SK-N-SH (cell line): ENCODE data around the gene ASPSCR1. TPM values are rescaled to one million over a fixed set of nuclear protein-coding genes. Genes with fewer than 3 reads are reported as not detected.

ENCODE experiments used
- CTCF ChIA-PET: fragments of 300-600, 350-600 bp; formaldehyde crosslinking; extraction: SDS; loops from one replicate; lab custom pipeline; 2021; lab: Yijun Ruan, JAX
- POLR2A ChIA-PET: fragments of 350-600 bp; sonication (Branson Sonifier 250); formaldehyde crosslinking; extraction: SDS; loops from one replicate; lab custom pipeline; 2020; ENCODE audit warnings: antibody characterized with exemption, inconsistent platforms; lab: Yijun Ruan, JAX
- DNase-seq: peaks from one replicate; pipeline ENCODE4 v3.0.0; 2012
- H2AFZ ChIP-seq: fragments of 200-600 bp; sonication (generic); 2 replicates; pipeline ENCODE4 v1.8.1; 2016; ENCODE audit warnings: antibody characterized with exemption, mild to moderate bottlenecking, low read depth
- H3F3A ChIP-seq: fragments of 200-600 bp; sonication (generic); replicated peaks from 2 replicates; pipeline ENCODE3; 2016; ENCODE audit warnings: antibody characterized with exemption, mild to moderate bottlenecking; ENCODE audit not compliant: insufficient read depth
- H3K27ac ChIP-seq, 2 experiments: fragments of 200-500 bp in 1 of 2; fragments of 200-600 bp in 1 of 2; sonication (Bioruptor generic) in 1 of 2; sonication (generic), shearing (Covaris generic) in 1 of 2; 2 replicates each; pipeline versions ENCODE4 v1.5.1 to v1.6.1; 2014 to 2016; ENCODE audit warnings: low read depth in 2 of 2, inconsistent platforms in 1 of 2, low read length in 1 of 2, mild to moderate bottlenecking in 1 of 2, mixed read lengths in 1 of 2
- H3K27me3 ChIP-seq: fragments of 200-600 bp; sonication (generic), shearing (Covaris generic); 2 replicates; pipeline ENCODE4 v1.6.1; 2016; ENCODE audit warnings: mixed run types; ENCODE audit not compliant: insufficient read depth
- H3K36me3 ChIP-seq, 2 experiments: fragments of 200-500 bp in 1 of 2; fragments of 200-600 bp in 1 of 2; sonication (Bioruptor generic) in 1 of 2; sonication (generic) in 1 of 2; replicated peaks in 1 of 2; 2 replicates each; pipeline versions ENCODE3 to v1.5.1; 2014 to 2016; ENCODE audit warnings: low read length in 1 of 2, mild to moderate bottlenecking in 1 of 2; ENCODE audit not compliant: insufficient read depth in 2 of 2, control insufficient read depth in 1 of 2
- H3K4me1 ChIP-seq, 2 experiments: fragments of 200-500 bp in 1 of 2; fragments of 200-600 bp in 1 of 2; sonication (Bioruptor generic) in 1 of 2; sonication (generic), shearing (Covaris generic) in 1 of 2; 2 replicates each; pipeline versions ENCODE4 v1.5.1 to v1.6.1; 2014 to 2016; ENCODE audit warnings: low read depth in 1 of 2, low read length in 1 of 2, mixed run types in 1 of 2; ENCODE audit not compliant: insufficient read depth in 2 of 2, control insufficient read depth in 1 of 2
- H3K4me2 ChIP-seq: fragments of 200-600 bp; sonication (generic), shearing (Covaris generic); 2 replicates; pipeline ENCODE4 v1.6.1; 2017; ENCODE audit warnings: mixed run types
- H3K4me3 ChIP-seq, 2 experiments: fragments of 200-500 bp in 1 of 2; fragments of 200-600 bp in 1 of 2; sonication (Bioruptor generic) in 1 of 2; sonication (generic), shearing (Covaris generic) in 1 of 2; 2 replicates each; pipeline versions ENCODE4 v1.5.1 to v1.8.1; 2014 to 2016; ENCODE audit warnings: low read depth in 2 of 2, inconsistent platforms in 1 of 2, low read length in 1 of 2, mild to moderate bottlenecking in 1 of 2, mixed read lengths in 1 of 2, moderate library complexity in 1 of 2
- H3K79me2 ChIP-seq: fragments of 200-600 bp; sonication (generic); 2 replicates; pipeline ENCODE4 v1.8.1; 2017; ENCODE audit warnings: mild to moderate bottlenecking; ENCODE audit not compliant: insufficient read depth
- H3K9ac ChIP-seq: fragments of 200-600 bp; sonication (generic); 2 replicates; pipeline ENCODE4 v1.6.1; 2017; ENCODE audit warnings: mixed run types
- H3K9me2 ChIP-seq: fragments of 200-600 bp; sonication (generic); 2 replicates; pipeline ENCODE4 v1.6.1; 2017; ENCODE audit warnings: mixed run types
- H3K9me3 ChIP-seq: fragments of 200-600 bp; sonication (generic); 2 replicates; pipeline ENCODE4 v1.6.1; 2017; ENCODE audit warnings: mixed run types, mild to moderate bottlenecking, moderate library complexity
- H4K20me1 ChIP-seq: fragments of 200-600 bp; sonication (generic); 2 replicates; pipeline ENCODE4 v1.6.1; 2017; ENCODE audit warnings: mild to moderate bottlenecking, mixed run types; ENCODE audit not compliant: insufficient read depth
- CHD2 ChIP-seq: fragments of 150-350 bp; IDR thresholded peaks from 2 replicates; pipeline ENCODE4 v1.6.1; 2018; ENCODE audit warnings: low read length; ENCODE audit not compliant: partially characterized antibody
- FOSL2 ChIP-seq: IDR thresholded peaks from 2 replicates; pipeline ENCODE4 v1.4.0; 2012; ENCODE audit warnings: low read depth, mild to moderate bottlenecking, moderate library complexity, borderline replicate concordance
- GABPA ChIP-seq: IDR thresholded peaks from 2 replicates; pipeline ENCODE4 v1.4.0; 2012; ENCODE audit warnings: low read depth, mild to moderate bottlenecking
- MXI1 ChIP-seq: IDR thresholded peaks from 2 replicates; pipeline ENCODE4 v1.6.1; 2012; ENCODE audit warnings: mild to moderate bottlenecking, low read depth, low read length, improper control_type of control experiment
- NRF1 ChIP-seq: IDR thresholded peaks from 2 replicates; pipeline ENCODE4 v1.6.1; 2012; ENCODE audit warnings: low read depth, mild to moderate bottlenecking, low read length
- POLR2AphosphoS5 ChIP-seq: IDR thresholded peaks from 2 replicates; pipeline ENCODE4 v1.6.1; 2012; ENCODE audit warnings: low read depth, low read length
- SIN3A ChIP-seq: IDR thresholded peaks from 2 replicates; pipeline ENCODE4 v1.6.1; 2012; ENCODE audit warnings: low read depth, mild to moderate bottlenecking, low read length, moderate library complexity, borderline replicate concordance
- YY1 ChIP-seq: IDR thresholded peaks from 2 replicates; pipeline ENCODE4 v1.4.0; 2012; ENCODE audit warnings: low read depth, mild to moderate bottlenecking
- WGBS: methylation state at CpG from one replicate; pipeline ENCODE4 v1.1.6; 2017; ENCODE audit warnings: low lambda C conversion rate; 5-methylcytosine and 5-hydroxymethylcytosine counted together
- polyA plus RNA-seq, 3 experiments: library from polyadenylated mRNA; depleted of rRNA; stranded (reverse); fragments of >200 nt; gene quantifications; 2 replicates each; pipeline ENCODE4 v1.2.3, GENCODE V29; 2012

The ASPSCR1 gene
- polyA plus RNA-seq, 1 of the 3 experiments (the other 2 are of a cell fraction): 36.2 TPM

- POLR2A ChIA-PET: interaction anchor here (1.0 kb wide), 1 partner anchor 35 kb away, joined by 4 read pairs; no protein-coding TSS in a partner anchor
- WGBS: 99% methylated on average over 14 of the region's 16 CpGs
These were observed 36.4 kb downstream of the ASPSCR1 start for GRCh38 chr17:82013772-82014321.

GRCh38 chr17:82014432-82014831, 37.0 kb downstream of the ASPSCR1 start:
- Histone ChIP-seq H2AFZ (no peak overlapping the region), H4K20me1 (no peaks in the 10 kb centered on the region), H3K27me3 (no peaks in the 10 kb centered on the region), H3K4me1 (peaks cover 0 to 21% of the 10 kb centered on the region in 2 experiments; a peak in 1 of 4 replicates)
- CTCF ChIA-PET: interaction anchor here (1.1 to 35.7 kb wide), 5 partner anchors 16 to 145 kb away, joined by 3 to 1216 read pairs (median 8); partner anchors contain the start of genes DCXR, NOTUM and RAC3
- TF ChIP-seq GABPA: no peak
- no peak for TF ChIP-seq YY1
- TF ChIP-seq, all 33 proteins: peak for 0
- DNase-seq: peak; percentile 44
- Histone ChIP-seq H3F3A (peaks cover 12% of the 10 kb centered on the region), H3K9me2 (no peaks in the 10 kb centered on the region), H3K4me3 (no peak overlapping the region), H3K9ac (no peak overlapping the region), H3K27ac (no peak overlapping the region; a peak in 1 of 4 replicates), H3K79me2 (peaks cover 6% of the 10 kb centered on the region; the same call in 1 of the 2 replicates), H3K36me3 (peaks cover 7 to 23% of the 10 kb centered on the region in 2 experiments), H3K4me2 (no peak overlapping the region), H3K9me3 (no peaks in the 10 kb centered on the region)
- 81% methylated on average over 21 of the region's 23 CpGs for WGBS
- POLR2A ChIA-PET: no interaction called here

More at GRCh38 chr17:82013772-82014321, 36.4 kb downstream of the ASPSCR1 start:
- Histone ChIP-seq H3K36me3 (peaks cover 6 to 17% of the 10 kb centered on the region in 2 experiments), H4K20me1 (no peaks in the 10 kb centered on the region), H3K27ac (peak overlapping the region in 1 of 2 experiments; percentile 82; a peak in 2 of 4 replicates), H3K4me2 (no peak overlapping the region), H3K9me3 (no peaks in the 10 kb centered on the region), H3K27me3 (no peaks in the 10 kb centered on the region), H3K4me1 (peaks cover 0 to 21% of the 10 kb centered on the region in 2 experiments; a peak in 1 of 4 replicates), H3K9ac (no peak overlapping the region), H2AFZ (no peak overlapping the region), H3K79me2 (peaks cover 6% of the 10 kb centered on the region; the same call in 1 of the 2 replicates), H3K4me3 (no peak overlapping the region), H3K9me2 (no peaks in the 10 kb centered on the region), H3F3A (peaks cover 12% of the 10 kb centered on the region)
- no peak for DNase-seq
- no peak for TF ChIP-seq MXI1
- TF ChIP-seq FOSL2: no peak
- no peak for TF ChIP-seq CHD2
- no peak for TF ChIP-seq NRF1
- TF ChIP-seq GABPA: no peak
- CTCF ChIA-PET: interaction anchor here (1.0 to 35.7 kb wide), 8 partner anchors 8 to 86 kb away, joined by 3 to 1216 read pairs (median 8); partner anchors contain the start of genes CENPX, DCXR, LRRC45 and MAFG

GRCh38 chr17:82014971-82015310, 37.5 kb downstream of the ASPSCR1 start:
- no peaks in the 10 kb centered on the region for H3K27me3 ChIP-seq
- H3F3A ChIP-seq: peaks cover 12% of the 10 kb centered on the region
- H3K36me3 ChIP-seq: peaks cover 7 to 23% of the 10 kb centered on the region in 2 experiments
- no peak overlapping the region for H3K27ac ChIP-seq
- no peak overlapping the region for H2AFZ ChIP-seq
- WGBS: 83% methylated on average over 13 of the region's 13 CpGs
- H3K9me2 ChIP-seq: no peaks in the 10 kb centered on the region
- CTCF ChIA-PET: interaction anchor here (1.1 to 35.7 kb wide), 4 partner anchors 16 to 145 kb away, joined by 3 to 1216 read pairs (median 12); partner anchors contain the start of genes NOTUM and RAC3
- no peaks in the 10 kb centered on the region for H3K9me3 ChIP-seq
- no peak for DNase-seq
- H3K4me3 ChIP-seq: no peak overlapping the region
- H3K4me2 ChIP-seq: no peak overlapping the region
- no peak overlapping the region for H3K9ac ChIP-seq
- TF ChIP-seq SIN3A (no peak), POLR2AphosphoS5 (no peak)
- POLR2A ChIA-PET: no interaction called here
- H4K20me1 ChIP-seq: no peaks in the 10 kb centered on the region
- peaks cover 0 to 21% of the 10 kb centered on the region in 2 experiments; a peak in 1 of 4 replicates for H3K4me1 ChIP-seq
- peaks cover 6% of the 10 kb centered on the region; the same call in 1 of the 2 replicates for H3K79me2 ChIP-seq
